HepG2 (cell line): ENCODE data around the gene NCOA4. TPM values are rescaled to one million over a fixed set of nuclear protein-coding genes. Genes with fewer than 3 reads are reported as not detected.
A peak's percentile ranks its signal among the peaks of the same experiment; 100 is the strongest.

ENCODE experiments used
- BRCA1 ChIP-seq: sonication (generic); formaldehyde crosslinking; IDR thresholded peaks from 2 replicates; pipeline ENCODE4 v1.4.0; 2020; ENCODE audit warnings: missing genetic modification reagents
- CCAR2 ChIP-seq: fragments of 200-400 bp; formaldehyde crosslinking; optimal IDR thresholded peaks from 2 replicates; pipeline ENCODE3; 2018; ENCODE audit warnings: low read depth, mild to moderate bottlenecking, low read length, moderate library complexity
- CHCHD3 ChIP-seq: sonication (generic); formaldehyde crosslinking; IDR thresholded peaks from 2 replicates; pipeline ENCODE4 v1.8.0; 2022; ENCODE audit warnings: mild to moderate bottlenecking, missing genetic modification reagents, moderate library complexity
- CTCF ChIP-seq: sonication (generic); formaldehyde crosslinking; IDR thresholded peaks from 2 replicates; pipeline ENCODE4 v1.5.0; 2020; ENCODE audit warnings: mild to moderate bottlenecking, missing genetic modification reagents, moderate library complexity
- E2F2 ChIP-seq: sonication (generic); formaldehyde crosslinking; IDR thresholded peaks from 2 replicates; pipeline ENCODE4 v1.4.0; 2020; ENCODE audit warnings: missing genetic modification reagents, borderline replicate concordance
- ETV6 ChIP-seq: sonication (generic); formaldehyde crosslinking; conservative IDR thresholded peaks from 2 replicates; pipeline ENCODE4 v1.4.0; 2020; ENCODE audit warnings: missing genetic modification reagents
- FIP1L1 ChIP-seq: fragments of 200-400 bp; formaldehyde crosslinking; IDR thresholded peaks from 2 replicates; pipeline ENCODE4 v1.6.1; 2018; ENCODE audit warnings: low read depth, mild to moderate bottlenecking, low read length, moderate library complexity, borderline replicate concordance; ENCODE audit not compliant: insufficient read depth
- GABPB1 ChIP-seq: IDR thresholded peaks from 2 replicates; pipeline ENCODE4 v1.6.1; 2016; ENCODE audit warnings: mild to moderate bottlenecking, missing genetic modification reagents, moderate library complexity, missing compliant biosample characterization
- HOXA9 ChIP-seq: sonication (generic); formaldehyde crosslinking; IDR thresholded peaks from 2 replicates; pipeline ENCODE4 v1.8.1; 2022; ENCODE audit warnings: missing genetic modification reagents, mild to moderate bottlenecking, moderate library complexity, borderline replicate concordance
- MLX ChIP-seq: IDR thresholded peaks from 2 replicates; pipeline ENCODE4 v1.6.1; 2016
- MXD1 ChIP-seq: sonication (generic); formaldehyde crosslinking; IDR thresholded peaks from 2 replicates; pipeline ENCODE4 v1.4.0; 2020; ENCODE audit warnings: mild to moderate bottlenecking, missing genetic modification reagents
- PAX8 ChIP-seq: sonication (generic); formaldehyde crosslinking; IDR thresholded peaks from 2 replicates; pipeline ENCODE4 v1.8.0; 2022; ENCODE audit warnings: mild to moderate bottlenecking, missing genetic modification reagents, borderline replicate concordance
- PLSCR1 ChIP-seq: sonication (generic); formaldehyde crosslinking; IDR thresholded peaks from 2 replicates; pipeline ENCODE4 v1.5.0; 2020; ENCODE audit warnings: missing genetic modification reagents, mild to moderate bottlenecking, borderline replicate concordance
- SNRNP70 ChIP-seq: fragments of 200-400 bp; formaldehyde crosslinking; IDR thresholded peaks from 2 replicates; pipeline ENCODE4 v1.6.1; 2017; ENCODE audit warnings: mild to moderate bottlenecking, low read depth, low read length, moderate library complexity
- ZNF138 ChIP-seq: sonication (generic); formaldehyde crosslinking; IDR thresholded peaks from 2 replicates; pipeline ENCODE4 v1.5.0; 2020; ENCODE audit warnings: mild to moderate bottlenecking, low read depth, missing genetic modification reagents
- ZNF512B ChIP-seq: sonication (generic); formaldehyde crosslinking; IDR thresholded peaks from 2 replicates; pipeline ENCODE4 v1.5.1; 2020; ENCODE audit warnings: missing genetic modification reagents, mild to moderate bottlenecking, borderline replicate concordance
- ZNF678 ChIP-seq: sonication (generic); formaldehyde crosslinking; IDR thresholded peaks from 2 replicates; pipeline ENCODE4 v1.4.0; 2020; ENCODE audit warnings: mild to moderate bottlenecking, missing genetic modification reagents
- ZSCAN21 ChIP-seq: sonication (generic); formaldehyde crosslinking; IDR thresholded peaks from 2 replicates; pipeline ENCODE4 v1.8.0; 2022; ENCODE audit warnings: mild to moderate bottlenecking, missing genetic modification reagents, moderate library complexity, borderline replicate concordance
- polyA plus RNA-seq, 8 experiments: library from polyadenylated mRNA; depleted of rRNA in 3 of 8; stranded (reverse) in 7 of 8; unstranded in 1 of 8; fragments of >200 nt; fragmentation: Illumina TruSeq in 4 of 8; extraction: Trizol in 4 of 8; gene quantifications; 2 replicates each; pipeline versions ENCODE4 v1.2.1 to v1.2.3, GENCODE V29; 2011 to 2016; ENCODE audit warnings: low read depth in 4 of 8, missing spikeins in 1 of 8, mixed read lengths in 1 of 8; ENCODE audit not compliant: insufficient read depth in 1 of 8
- total RNA-seq, 5 experiments: library from RNA; depleted of rRNA; stranded (reverse); fragments of >200 nt; fragmentation: Illumina TruSeq; extraction: Trizol; gene quantifications; 2 replicates each; pipeline ENCODE4 v1.2.3, GENCODE V29; 2016; ENCODE audit warnings: low read depth in 1 of 5

Gene NCOA4
- total and polyA plus RNA-seq, 2 of the 13 experiments (the other 11 are each of a cell fraction or from before 2014, with no cell fraction given) = 306 to 400 TPM

GRCh38 chr10:46022978-46023702, 7.3 kb downstream of the NCOA4 start (continued):
- peak; percentile 95; the same call in 1 of the 2 replicates for TF ChIP-seq ZNF512B
- peak; percentile 80 for TF ChIP-seq CTCF (CRISPR knock-in tag)
- TF ChIP-seq CHCHD3 = peak; percentile 55; the same call in 1 of the 2 replicates
- TF ChIP-seq FIP1L1 = no peak
- peak; percentile 89 for TF ChIP-seq MXD1 (CRISPR knock-in tag)
- TF ChIP-seq MLX (CRISPR knock-in tag) = 0 out of 2 replicates have a peak, but pooled peaks have one; percentile 52
- TF ChIP-seq HOXA9 (CRISPR knock-in tag) = peak; percentile 52; the same call in 1 of the 2 replicates
- TF ChIP-seq BRCA1 = peak; percentile 73; the same call in 1 of the 2 replicates
- peak; percentile 94 for TF ChIP-seq ZSCAN21
- TF ChIP-seq ZNF678 (CRISPR knock-in tag) = no peak
- TF ChIP-seq CCAR2 = no peak
- TF ChIP-seq PAX8 (CRISPR knock-in tag) = peak; percentile 87; the same call in 1 of the 2 replicates
- TF ChIP-seq E2F2 = peak; percentile 71; the same call in 1 of the 2 replicates
- no peak for TF ChIP-seq SNRNP70
- peak; percentile 46; the same call in 1 of the 2 replicates for TF ChIP-seq ETV6 (CRISPR knock-in tag)
- TF ChIP-seq ZNF138 = 0 out of 2 replicates have a peak, but pooled peaks have one; percentile 79
- TF ChIP-seq PLSCR1 (CRISPR knock-in tag) = no peak
- TF ChIP-seq GABPB1 (CRISPR knock-in tag) = peak; percentile 85
